GM23338 (cell line): Measurements from ENCODE around the gene SH2D2A. TPM values are rescaled to one million over a fixed set of nuclear protein-coding genes. Genes with fewer than 3 reads are reported as not detected.
A peak's percentile ranks its signal among the peaks of the same experiment; 100 is the strongest.

Experiments used
- ATAC-seq: fragments of 200-7000 bp; cut with Tn5 transposase; 3 replicates; pipeline ENCODE4 v1.9.1; 2020
- DNase-seq: peaks from one replicate; pipeline ENCODE4 v3.0.0-alpha.2; 2015; ENCODE audit warnings: low spot score
- H2AFZ ChIP-seq: fragments of 200-600 bp; sonication (generic); 2 replicates; pipeline ENCODE4 v1.8.0; 2016; ENCODE audit warnings: antibody characterized with exemption, mild to moderate bottlenecking, moderate library complexity
- H3F3A ChIP-seq: fragments of 200-600 bp; sonication (generic); replicated peaks from 2 replicates; pipeline ENCODE4 v1.8.0; 2017; ENCODE audit warnings: antibody characterized with exemption, mixed run types, low read depth
- H3K27ac ChIP-seq: fragments of 200-600 bp; sonication (generic); 2 replicates; pipeline ENCODE4 v1.6.1; 2016; ENCODE audit warnings: low read depth
- H3K27me3 ChIP-seq: fragments of 200-600 bp; sonication (generic); 2 replicates; pipeline ENCODE4 v1.8.0; 2016; ENCODE audit warnings: mild to moderate bottlenecking, mixed run types, moderate library complexity; ENCODE audit not compliant: insufficient read depth
- H3K36me3 ChIP-seq: fragments of 200-600 bp; sonication (generic); 2 replicates; pipeline ENCODE4 v1.8.0; 2016; ENCODE audit warnings: mild to moderate bottlenecking; ENCODE audit not compliant: insufficient read depth
- H3K4me1 ChIP-seq: fragments of 200-600 bp; sonication (generic); 2 replicates; pipeline ENCODE4 v1.8.0; 2016; ENCODE audit warnings: mild to moderate bottlenecking, moderate library complexity; ENCODE audit not compliant: insufficient read depth
- H3K4me2 ChIP-seq: fragments of 200-600 bp; sonication (generic); 2 replicates; pipeline ENCODE4 v1.7.1; 2017; ENCODE audit warnings: mixed run types
- H3K4me3 ChIP-seq: fragments of 200-600 bp; sonication (generic); 2 replicates; pipeline ENCODE4 v1.6.1; 2016; ENCODE audit warnings: mixed run types
- H3K79me2 ChIP-seq: fragments of 200-600 bp; sonication (generic); replicated peaks from 2 replicates; pipeline ENCODE4 v1.8.0; 2017; ENCODE audit warnings: mild to moderate bottlenecking; ENCODE audit not compliant: insufficient read depth
- H3K9me2 ChIP-seq: fragments of 200-600 bp; sonication (generic); 2 replicates; pipeline ENCODE4 v1.8.0; 2017; ENCODE audit not compliant: insufficient read depth
- H4K20me1 ChIP-seq: fragments of 200-600 bp; sonication (generic); replicated peaks from 2 replicates; pipeline ENCODE4 v1.8.0; 2017; ENCODE audit warnings: mild to moderate bottlenecking; ENCODE audit not compliant: insufficient read depth
- H3K27ac Mint-ChIP-seq: 2 replicates; pipeline ENCODE4 v1.8.0; 2020; ENCODE audit warnings: inconsistent platforms, mild to moderate bottlenecking, moderate library complexity, mixed read lengths
- H3K27me3 Mint-ChIP-seq: 3 replicates; pipeline ENCODE4 v1.8.0; 2022; ENCODE audit warnings: low read depth, mild to moderate bottlenecking, moderate library complexity, mixed read lengths, inconsistent platforms; ENCODE audit not compliant: insufficient read depth, poor library complexity
- H3K36me3 Mint-ChIP-seq: 3 replicates; pipeline ENCODE4 v1.8.0; 2021; ENCODE audit warnings: low read depth, mild to moderate bottlenecking, inconsistent platforms, moderate library complexity, mixed read lengths
- H3K4me1 Mint-ChIP-seq: 3 replicates; pipeline ENCODE4 v1.8.0; 2020; ENCODE audit warnings: mild to moderate bottlenecking, inconsistent platforms, mixed read lengths
- H3K4me3 Mint-ChIP-seq: 3 replicates; pipeline ENCODE4 v1.8.0; 2021; ENCODE audit warnings: moderate library complexity, mild to moderate bottlenecking, inconsistent platforms, mixed read lengths
- H3K9me3 Mint-ChIP-seq: 3 replicates; pipeline ENCODE4 v1.8.0; 2020; ENCODE audit warnings: moderate library complexity, mild to moderate bottlenecking, inconsistent platforms, mixed read lengths
- CREB1 ChIP-seq: fragments of 250-450 bp; sonication (Bioruptor Pico); IDR thresholded peaks from 2 replicates; pipeline ENCODE4 v1.5.0; 2020; ENCODE audit warnings: low read depth, mild to moderate bottlenecking, moderate library complexity
- CTCF ChIP-seq, 2 experiments: fragments of 200-600 bp in 1 of 2; sonication (generic) in 1 of 2; conservative IDR thresholded peaks; 2 replicates each; pipeline versions ENCODE4 v1.5.1 to v1.6.1; 2016 to 2017; ENCODE audit warnings: antibody characterized with exemption in 2 of 2, low read depth in 2 of 2, mild to moderate bottlenecking in 2 of 2, moderate library complexity in 1 of 2
- ETS1 ChIP-seq: IDR thresholded peaks from 2 replicates; pipeline ENCODE4 v1.6.1; 2016; ENCODE audit warnings: antibody characterized with exemption
- EZH2 ChIP-seq: fragments of 200-600 bp; sonication (generic); IDR thresholded peaks from one replicate; pipeline ENCODE4 v1.8.0; 2017; ENCODE audit warnings: antibody characterized with exemption, mild to moderate bottlenecking, low read depth; ENCODE audit not compliant: unreplicated experiment
- EZH2phosphoT487 ChIP-seq: fragments of 200-600 bp; sonication (generic); IDR thresholded peaks from one replicate; pipeline ENCODE4 v1.8.1; 2018; ENCODE audit warnings: antibody characterized with exemption; ENCODE audit not compliant: unreplicated experiment
- JUNB ChIP-seq: IDR thresholded peaks from one replicate; pipeline ENCODE4 v1.6.1; 2016; ENCODE audit warnings: antibody characterized with exemption; ENCODE audit not compliant: unreplicated experiment
- NANOG ChIP-seq: IDR thresholded peaks from 2 replicates; pipeline ENCODE4 v1.6.1; 2016; ENCODE audit warnings: antibody characterized with exemption, borderline replicate concordance
- POLR2AphosphoS5 ChIP-seq: IDR thresholded peaks from 2 replicates; pipeline ENCODE4 v1.6.1; 2016; ENCODE audit warnings: antibody characterized with exemption, low read depth
- REST ChIP-seq: IDR thresholded peaks from one replicate; pipeline ENCODE4 v1.6.1; 2018; ENCODE audit warnings: antibody characterized with exemption; ENCODE audit not compliant: unreplicated experiment
- STAT1 ChIP-seq: IDR thresholded peaks from one replicate; pipeline ENCODE4 v1.6.1; 2016; ENCODE audit warnings: antibody characterized with exemption; ENCODE audit not compliant: unreplicated experiment
- ZNF114 ChIP-seq: fragments of 250-450 bp; sonication (Bioruptor Pico); IDR thresholded peaks from 2 replicates; pipeline ENCODE4 v1.5.0; 2020; ENCODE audit warnings: mild to moderate bottlenecking, moderate library complexity
- ZNF331 ChIP-seq: fragments of 250-450 bp; sonication (Bioruptor Pico); IDR thresholded peaks from 2 replicates; pipeline ENCODE4 v1.5.0; 2020; ENCODE audit warnings: low read depth, mild to moderate bottlenecking, moderate library complexity
- ZNF462 ChIP-seq: fragments of 250-450 bp; sonication (Bioruptor Pico); IDR thresholded peaks from 2 replicates; pipeline ENCODE4 v1.5.0; 2020; ENCODE audit warnings: mild to moderate bottlenecking, moderate library complexity
- polyA plus RNA-seq: library from polyadenylated mRNA; unstranded; fragments of >200 nt; fragmentation: Nextera tagmentation; extraction: Ambion mirVana; gene quantifications from 2 replicates; pipeline ENCODE4 v1.2.1, GENCODE V29; 2016
- total RNA-seq: library from RNA; depleted of rRNA; stranded (reverse); fragments of >200 nt; shearing (Covaris generic); gene quantifications from 2 replicates; pipeline ENCODE4 v1.2.3, GENCODE V29; 2014

The SH2D2A gene
- total and polyA plus RNA-seq, 2 experiments from 2014 or later = 5.5 to 11.5 TPM

GRCh38 chr1:156828400-156829124 lies 11.9 kb upstream of the SH2D2A start:
- no peak overlapping the region for H3K4me3 ChIP-seq
- H3K4me1 ChIP-seq = no peaks in the 10 kb centered on the region
- no peaks in the 10 kb centered on the region for H3K27me3 ChIP-seq
- no peak overlapping the region; the same call in 2 of the 3 replicates for H3K4me3 Mint-ChIP-seq
- H4K20me1 ChIP-seq = no peaks in the 10 kb centered on the region
- no peaks in the 10 kb centered on the region for H3K9me2 ChIP-seq
- peak overlapping the region; percentile 1; the same call in 1 of the 2 replicates for H2AFZ ChIP-seq
- H3K4me2 ChIP-seq = no peak overlapping the region
- no peaks in the 10 kb centered on the region for H3K36me3 Mint-ChIP-seq
- H3K36me3 ChIP-seq = no peaks in the 10 kb centered on the region
- H3K79me2 ChIP-seq = no peaks in the 10 kb centered on the region
- H3K9me3 Mint-ChIP-seq = no peaks in the 10 kb centered on the region
- no peaks in the 10 kb centered on the region for H3F3A ChIP-seq
- ATAC-seq = peak; percentile 44; the same call in 2 of the 3 replicates
- TF ChIP-seq ETS1 (no peak), REST (no peak), EZH2phosphoT487 (no peak), NANOG (no peak), EZH2 (no peak), ZNF114 (CRISPR knock-in tag) (no peak), CREB1 (CRISPR knock-in tag) (no peak), ZNF462 (CRISPR knock-in tag) (no peak), POLR2AphosphoS5 (no peak), STAT1 (no peak), JUNB (no peak), ZNF331 (CRISPR knock-in tag) (no peak), CTCF (conservative IDR thresholded peaks at IDR 0.05; ENCODE audit: low read depth in 2 of 2) (no peak)
- no peak overlapping the region for H3K27ac ChIP-seq
- H3K27ac Mint-ChIP-seq = no peak overlapping the region
- DNase-seq = no peak
- H3K4me1 Mint-ChIP-seq = no peaks in the 10 kb centered on the region
- H3K27me3 Mint-ChIP-seq = peaks cover 5% of the 10 kb centered on the region
